GM21737 (cell line): Measurements from ENCODE around the gene ANKMY1.

Experiments
- ATAC-seq: cut with Tn5 transposase; IDR thresholded peaks from one replicate; pipeline ENCODE4 v1.9.1; 2021; ENCODE audit warnings: mild to moderate bottlenecking, moderate library complexity; ENCODE audit not compliant: unreplicated experiment

The ANKMY1 gene

DNA sequence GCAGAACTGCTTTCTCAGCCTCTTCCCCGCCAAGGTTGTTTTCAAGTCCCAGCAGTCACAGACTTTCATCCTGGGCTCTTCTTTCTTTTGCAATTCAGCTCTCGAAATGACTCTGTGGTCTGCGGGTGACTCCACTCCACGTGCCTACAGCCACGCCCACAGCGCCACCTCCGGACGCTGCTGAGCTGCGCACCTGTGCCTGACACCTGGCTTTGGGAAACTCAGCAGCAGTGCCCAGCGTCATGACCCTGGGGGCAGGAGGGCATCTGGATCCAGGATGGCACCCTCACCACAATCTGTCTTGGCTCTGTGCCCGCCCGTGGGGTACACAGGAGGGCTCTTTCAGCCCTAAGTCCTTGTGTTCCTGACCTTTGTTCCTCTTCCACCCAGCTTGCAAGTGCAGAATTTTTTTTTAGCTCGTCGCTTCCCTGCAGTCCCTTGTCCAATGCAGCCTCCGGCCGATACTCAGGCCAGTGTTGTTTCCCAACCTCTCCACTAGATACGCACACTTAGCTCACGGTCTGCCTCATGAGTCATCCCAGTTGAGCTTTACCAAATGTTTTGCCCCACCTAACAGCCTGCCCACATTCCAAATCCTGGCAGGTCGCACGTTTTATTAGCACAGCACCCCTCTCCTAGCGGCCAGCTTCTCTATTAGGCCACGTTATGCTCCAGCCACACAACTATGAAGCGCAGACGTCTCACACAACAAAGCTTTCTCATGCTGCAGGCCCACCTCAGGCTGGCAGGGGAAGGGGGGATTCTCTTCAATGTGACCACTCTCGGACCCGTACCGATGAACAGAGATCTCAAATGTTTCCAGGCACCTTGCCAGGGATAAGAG lies 22.2 kb upstream of the ANKMY1 start:
- no peak for ATAC-seq

DNA sequence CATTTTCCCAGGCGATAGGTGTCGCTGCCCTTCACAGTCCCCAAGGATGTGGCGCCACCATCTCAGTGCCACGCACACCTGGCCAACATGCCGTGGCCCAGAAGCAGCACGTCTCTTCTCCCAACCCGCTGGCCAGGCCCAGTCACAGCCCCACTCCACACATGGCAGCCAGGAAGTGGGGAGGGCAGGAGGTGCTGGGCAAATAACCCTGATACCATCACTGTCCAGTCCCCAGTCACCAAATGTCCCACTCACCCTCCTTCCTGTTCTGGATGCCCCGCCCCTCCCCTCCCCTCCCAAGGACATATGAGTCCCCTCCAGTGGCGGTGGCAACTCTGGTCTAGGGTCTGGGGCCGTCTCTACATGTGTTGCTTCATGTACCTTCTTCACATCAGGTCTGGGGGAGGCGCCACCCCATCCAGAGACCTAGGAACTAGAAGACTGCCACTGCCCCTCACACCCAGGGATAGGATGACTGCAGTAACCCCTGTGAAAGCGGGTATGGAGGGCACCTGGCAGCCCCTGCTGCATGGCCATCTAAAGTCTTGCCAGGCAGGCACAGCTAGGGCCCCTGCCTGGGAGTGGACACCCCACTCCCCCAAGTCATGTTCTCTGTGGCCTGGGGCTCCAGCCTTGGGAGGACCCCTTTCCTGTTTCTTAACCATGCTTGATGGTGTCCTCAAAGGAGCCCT lies 21.4 kb upstream of the ANKMY1 start:
- no peak for ATAC-seq

DNA sequence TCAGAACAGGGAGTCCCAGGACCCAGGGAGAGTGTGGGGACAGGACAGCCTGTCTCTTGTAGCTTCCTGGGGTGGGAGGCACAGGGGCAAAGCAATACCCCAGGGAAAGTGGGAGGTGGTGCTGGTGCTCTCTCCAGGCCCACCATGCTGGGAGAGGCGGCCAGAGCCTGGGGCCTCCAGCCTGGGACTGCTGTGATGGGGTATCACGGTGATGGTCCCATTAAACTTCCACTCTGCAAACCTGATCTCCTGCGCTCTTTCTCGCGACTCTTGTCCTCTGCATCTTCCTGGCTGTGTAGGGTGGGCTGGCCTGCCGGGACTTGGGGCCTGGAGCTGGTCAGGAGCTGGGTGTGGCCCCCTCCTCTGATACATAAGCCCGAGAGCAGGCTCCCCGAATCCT lies 20.7 kb upstream of the ANKMY1 start:
- no peak for ATAC-seq

DNA sequence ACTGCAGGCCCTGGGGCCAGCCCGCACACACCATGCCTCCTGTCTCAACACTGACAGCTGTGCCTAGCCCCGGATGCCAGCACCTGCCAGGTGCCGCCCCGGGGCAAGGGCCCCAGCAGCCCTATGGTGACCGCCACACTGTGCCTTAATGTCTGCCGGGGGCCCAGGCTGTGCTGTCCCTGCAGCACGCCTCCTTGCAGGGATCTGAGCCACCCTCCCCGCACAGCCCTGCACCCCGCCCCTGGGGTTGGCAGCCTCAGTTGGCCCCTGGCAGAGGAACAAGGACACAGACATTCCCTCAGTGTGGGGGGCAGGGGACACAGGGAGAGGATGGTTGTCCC lies 20.3 kb upstream of the ANKMY1 start:
- no peak for ATAC-seq

DNA sequence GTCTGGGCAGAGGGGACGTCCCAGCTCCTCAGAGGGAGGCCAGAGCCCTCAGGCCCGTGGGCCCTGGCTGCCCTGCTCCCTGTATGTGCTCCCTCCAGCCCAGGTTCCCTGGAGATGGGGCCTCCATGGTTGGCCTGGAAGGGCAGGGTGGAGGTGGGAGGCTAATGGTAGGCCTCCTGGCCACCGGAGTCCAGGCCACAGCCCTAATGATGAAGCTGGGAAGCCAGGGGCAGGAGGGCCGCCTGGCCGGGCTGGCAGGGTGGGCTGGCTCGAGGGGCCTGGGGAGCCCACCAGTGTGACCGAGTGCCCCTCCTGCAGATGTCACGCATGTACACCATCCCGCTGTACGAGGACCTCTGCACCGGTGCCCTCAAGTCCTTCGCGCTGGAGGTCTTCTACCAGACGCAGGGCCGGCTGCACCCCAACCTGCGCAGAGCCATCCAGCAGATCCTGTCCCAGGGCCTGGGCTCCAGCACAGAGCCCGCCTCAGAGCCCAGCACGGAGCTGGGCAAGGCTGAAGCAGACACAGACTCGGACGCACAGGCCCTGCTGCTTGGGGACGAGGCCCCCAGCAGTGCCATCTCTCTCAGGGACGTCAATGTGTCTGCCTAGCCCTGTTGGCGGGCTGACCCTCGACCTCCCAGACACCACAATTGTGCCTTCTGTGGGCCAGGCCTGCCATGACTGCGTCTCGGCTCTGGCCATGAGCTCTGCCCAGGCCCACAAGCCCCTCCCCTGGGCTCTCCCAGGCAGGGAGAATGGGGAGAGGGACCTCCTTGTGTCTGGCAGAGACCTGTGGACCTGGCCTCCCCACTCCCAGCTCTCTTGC lies 19.7 kb upstream of the ANKMY1 start:
- no peak for ATAC-seq

DNA sequence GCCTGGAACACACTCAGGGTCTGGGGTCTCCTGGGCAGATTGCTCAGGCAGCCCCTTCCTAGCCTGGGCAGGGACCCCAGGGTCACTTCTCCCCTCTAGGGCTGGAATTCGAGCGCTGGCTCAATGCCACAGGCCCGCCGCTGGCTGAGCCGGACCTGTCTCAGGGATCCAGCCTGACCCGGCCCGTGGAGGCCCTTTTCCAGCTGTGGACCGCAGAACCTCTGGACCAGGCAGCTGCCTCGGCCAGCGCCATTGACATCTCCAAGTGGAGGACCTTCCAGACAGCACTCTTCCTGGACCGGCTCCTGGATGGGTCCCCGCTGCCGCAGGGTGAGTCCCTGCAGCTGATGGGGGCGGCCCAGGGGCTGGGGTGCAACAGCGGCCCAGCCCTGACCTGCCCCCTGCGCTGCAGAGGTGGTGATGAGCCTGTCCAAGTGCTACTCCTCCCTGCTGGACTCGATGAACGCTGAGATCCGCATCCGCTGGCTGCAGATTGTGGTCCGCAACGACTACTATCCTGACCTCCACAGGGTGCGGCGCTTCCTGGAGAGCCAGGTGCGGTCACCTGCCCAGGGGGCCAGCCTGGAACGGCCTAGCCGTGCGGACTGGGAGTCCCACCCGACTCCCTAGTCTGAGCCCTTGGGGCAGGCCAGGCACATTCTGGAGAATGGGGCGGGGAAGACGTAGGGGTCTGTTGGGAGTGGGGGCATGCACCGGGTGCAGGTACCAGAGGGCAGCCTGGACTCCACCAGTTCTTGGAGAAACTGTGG lies 18.8 kb upstream of the ANKMY1 start:
- no peak for ATAC-seq

DNA sequence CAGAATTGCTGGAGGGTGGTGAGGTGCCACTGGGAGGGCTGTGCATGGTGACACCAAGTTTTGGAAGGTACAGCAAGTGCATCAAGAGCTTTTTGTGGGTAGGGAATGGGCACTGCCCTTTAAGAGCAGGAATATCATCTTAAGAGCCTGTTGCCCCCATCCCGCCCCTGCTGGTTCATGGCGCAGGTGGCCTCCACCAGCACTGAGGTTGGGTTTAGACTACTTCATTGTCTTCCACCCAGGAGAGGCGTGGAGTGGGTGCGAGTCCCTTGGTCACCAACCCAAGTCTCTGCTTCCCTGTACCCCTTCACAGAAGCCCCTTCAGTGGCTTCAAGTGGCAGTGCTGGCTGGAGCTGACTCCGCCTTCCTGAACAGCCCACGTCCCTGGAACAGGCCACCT lies 18.2 kb upstream of the ANKMY1 start:
- no peak for ATAC-seq

DNA sequence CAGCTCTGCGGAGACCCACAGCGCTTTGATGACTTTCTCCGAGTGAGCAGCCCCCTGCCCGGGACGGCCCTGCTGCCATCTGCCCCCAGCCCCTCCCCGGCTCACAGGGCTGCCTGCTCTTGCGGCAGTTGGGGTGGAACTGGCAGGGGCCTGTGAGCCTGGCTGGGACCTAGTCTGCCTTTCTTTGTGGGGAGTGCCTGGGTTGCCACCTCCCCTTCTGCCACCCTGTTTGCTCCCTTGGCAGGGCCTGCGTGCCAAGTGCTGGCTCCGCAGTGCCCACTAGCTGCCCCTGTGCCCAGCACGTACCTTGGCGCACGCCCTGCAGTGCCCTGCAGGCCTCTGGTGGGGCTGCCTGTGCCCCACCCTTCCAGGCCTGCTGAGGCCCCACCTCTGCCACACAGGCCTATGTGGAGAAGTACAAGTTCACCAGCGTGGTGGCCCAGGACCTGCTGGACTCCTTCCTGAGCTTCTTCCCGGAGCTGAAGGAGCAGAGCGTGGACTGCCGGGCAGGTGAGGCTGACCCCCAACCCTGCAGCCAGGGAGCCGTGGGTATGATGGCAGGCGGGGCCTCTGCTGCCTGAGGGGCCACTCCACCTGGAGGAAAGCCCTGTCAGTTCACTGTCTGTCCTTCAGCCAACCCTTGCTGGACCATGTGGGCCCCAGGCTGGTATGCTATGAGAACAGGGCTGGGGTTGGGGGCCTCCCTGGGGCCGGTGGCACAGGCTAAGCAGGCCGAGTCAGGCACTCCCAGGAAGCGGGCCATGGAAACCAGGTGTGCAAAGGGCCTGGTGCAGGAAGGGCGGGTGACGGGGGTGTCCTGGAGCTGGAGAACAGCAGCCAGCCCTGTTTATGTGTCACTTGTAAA lies 17.5 kb upstream of the ANKMY1 start:
- ATAC-seq = no peak

DNA sequence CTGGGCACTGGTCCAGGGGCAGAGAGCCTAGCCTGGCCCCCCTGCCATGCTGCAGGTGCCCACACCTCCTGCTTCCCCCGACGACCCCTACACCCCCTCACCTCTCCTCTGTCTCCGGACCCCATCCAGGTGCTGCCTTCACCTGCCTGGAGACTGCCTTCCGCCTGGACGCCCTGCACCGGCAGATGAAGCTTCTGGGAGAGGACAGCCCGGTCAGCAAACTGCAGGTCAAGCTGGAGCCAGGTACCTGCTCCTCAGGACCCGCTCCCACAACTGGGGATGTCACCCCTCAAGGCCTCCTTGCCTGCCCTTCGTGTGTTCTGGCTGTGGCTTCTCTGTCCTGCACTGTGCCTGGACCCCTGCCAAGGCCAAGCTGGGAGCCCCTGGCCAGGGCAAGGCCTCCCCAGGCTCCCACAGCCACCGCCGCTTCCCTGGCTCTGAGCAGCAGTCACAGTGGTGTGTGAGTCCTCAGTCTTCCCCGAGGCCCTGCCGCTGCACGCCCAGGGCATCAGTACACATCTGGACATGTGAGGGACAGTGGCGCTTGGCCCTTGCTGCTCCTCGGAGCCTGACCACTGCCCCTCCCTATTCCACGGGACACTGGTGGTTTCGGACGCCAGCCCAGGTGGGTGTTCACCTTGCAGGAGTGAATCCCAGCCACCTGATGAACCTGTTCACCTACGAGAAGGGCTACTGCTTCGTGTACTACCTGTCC lies 16.8 kb upstream of the ANKMY1 start:
- no peak for ATAC-seq

DNA sequence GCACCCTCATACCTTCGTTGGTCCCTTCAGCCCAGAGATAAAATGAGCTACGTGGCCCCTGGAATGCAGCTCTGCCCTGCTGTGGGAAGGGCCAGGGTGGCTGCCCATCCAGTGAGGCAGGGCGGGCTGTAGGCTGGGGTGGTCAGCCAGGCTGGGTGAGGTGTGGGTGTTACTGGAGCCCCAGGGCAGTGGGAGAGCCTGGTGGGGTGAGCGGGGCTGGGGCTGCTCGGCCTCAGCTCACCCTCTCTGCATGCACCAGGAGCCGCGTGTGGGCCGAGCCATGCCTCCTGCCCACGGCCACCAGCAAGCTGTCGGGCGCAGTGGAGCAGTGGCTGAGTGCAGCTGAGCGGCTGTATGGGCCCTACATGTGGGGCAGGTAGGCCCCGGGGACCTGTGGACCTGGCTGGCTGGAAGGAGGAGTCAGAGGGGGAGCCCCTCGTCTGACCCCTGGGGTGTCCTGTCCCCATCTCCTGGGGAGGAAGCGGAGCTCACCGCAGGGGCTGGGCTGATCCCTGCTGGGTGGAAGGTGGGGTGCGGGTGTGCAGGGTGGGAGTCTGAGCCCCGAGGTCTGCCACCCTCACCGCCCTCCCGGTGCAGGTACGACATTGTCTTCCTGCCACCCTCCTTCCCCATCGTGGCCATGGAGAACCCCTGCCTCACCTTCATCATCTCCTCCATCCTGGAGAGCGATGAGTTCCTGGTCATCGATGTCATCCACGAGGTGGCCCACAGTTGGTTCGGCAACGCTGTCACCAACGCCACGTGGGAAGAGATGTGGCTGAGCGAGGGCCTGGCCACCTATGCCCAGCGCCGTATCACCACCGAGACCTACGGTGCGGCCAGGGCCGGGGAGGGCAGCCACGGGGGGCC lies 16.0 kb upstream of the ANKMY1 start:
- ATAC-seq = no peak

DNA sequence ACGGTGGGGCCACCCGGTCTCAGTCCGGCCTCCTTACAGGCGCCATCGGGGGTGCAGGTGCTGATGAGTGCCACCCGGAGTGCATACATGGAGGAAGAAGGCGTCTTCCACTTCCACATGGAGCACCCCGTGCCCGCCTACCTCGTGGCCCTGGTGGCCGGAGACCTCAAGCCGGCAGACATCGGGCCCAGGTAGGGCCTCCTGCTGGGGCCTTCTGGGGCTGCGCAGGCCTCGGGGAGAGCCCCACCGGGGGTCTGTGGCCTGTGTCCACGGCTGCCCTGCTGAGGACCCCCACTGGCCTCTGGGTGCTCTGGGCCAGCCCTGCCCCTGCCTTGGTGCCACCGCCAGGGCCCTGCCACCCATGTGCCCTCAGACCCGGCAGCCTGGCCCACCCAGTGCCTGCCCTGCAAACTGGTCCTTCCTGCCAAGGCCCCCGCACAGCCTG lies 15.3 kb upstream of the ANKMY1 start:
- no peak for ATAC-seq

DNA sequence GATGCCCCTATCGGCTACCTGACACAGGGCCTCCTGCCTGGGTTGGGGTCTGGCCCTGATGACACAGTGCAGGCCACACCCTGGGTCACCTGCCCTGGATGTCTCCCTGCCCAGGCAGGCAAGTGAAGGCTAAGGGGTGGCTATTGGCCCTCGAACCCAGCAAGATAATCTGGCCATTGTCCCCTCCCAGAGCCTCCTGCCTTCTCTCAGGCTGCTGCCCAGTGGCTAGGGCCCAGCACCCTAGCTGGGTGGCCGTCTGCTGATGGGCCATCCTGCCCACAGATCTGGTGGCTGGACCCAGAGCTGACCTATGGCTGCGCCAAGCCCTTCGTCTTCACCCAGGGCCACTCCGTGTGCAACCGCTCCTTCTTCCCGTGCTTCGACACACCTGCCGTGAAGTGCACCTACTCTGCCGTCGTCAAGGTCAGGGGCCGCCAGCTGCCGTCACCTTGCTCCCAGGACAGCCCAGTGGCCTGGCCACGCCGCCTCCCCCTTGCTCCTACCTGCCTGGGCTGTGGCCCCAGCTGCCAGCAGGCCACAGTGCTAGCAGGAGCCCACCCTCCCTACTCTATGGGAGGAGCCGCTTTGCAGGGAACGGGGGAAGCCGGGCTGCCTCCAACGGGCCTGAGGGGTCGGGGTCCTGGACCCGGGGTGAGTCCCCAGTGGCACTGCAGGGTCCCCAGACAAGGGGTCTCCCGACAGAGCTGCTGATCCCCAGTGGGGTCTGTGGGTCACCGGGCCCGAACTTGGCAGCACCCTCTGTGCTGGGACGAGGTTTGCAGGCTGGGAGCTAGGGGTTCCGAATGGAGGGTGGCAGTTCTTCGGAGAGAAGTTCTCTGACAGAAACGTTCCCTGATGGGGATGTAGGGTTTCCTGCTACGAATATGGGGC lies 14.6 kb upstream of the ANKMY1 start:
- no peak for ATAC-seq

DNA sequence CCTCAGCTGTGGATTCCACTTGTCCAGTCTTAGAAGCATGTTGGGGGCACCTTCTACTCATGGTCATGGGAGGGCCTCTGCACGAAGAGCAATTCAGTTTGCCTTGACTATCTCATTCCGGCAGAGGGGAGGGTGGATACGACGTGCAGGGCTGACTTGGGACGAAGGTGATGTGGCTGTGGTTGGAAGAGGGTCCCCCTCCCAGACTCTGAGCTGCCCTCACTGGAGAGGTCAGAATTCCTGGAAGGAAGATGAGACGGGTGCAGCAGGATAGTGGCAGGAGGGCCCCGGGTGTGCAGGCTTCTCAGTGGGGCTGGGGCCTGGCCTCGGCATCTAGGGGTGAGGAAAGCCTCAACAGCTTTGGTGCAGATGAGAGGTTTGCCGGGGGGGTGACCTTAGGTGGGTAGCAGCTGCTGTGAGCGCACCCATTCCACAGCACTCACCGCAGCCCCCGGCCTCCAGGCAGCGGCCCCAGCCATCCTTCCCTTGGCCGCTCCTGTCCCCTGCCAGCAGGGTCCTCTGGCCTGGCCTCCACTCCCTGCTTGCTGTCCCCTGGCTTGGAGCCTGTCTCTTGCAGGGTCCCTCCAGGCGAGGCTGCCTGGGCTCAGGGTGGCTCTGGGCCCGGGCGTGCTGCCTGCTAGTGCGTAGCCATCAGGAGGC lies 13.7 kb upstream of the ANKMY1 start:
- ATAC-seq = no peak

DNA sequence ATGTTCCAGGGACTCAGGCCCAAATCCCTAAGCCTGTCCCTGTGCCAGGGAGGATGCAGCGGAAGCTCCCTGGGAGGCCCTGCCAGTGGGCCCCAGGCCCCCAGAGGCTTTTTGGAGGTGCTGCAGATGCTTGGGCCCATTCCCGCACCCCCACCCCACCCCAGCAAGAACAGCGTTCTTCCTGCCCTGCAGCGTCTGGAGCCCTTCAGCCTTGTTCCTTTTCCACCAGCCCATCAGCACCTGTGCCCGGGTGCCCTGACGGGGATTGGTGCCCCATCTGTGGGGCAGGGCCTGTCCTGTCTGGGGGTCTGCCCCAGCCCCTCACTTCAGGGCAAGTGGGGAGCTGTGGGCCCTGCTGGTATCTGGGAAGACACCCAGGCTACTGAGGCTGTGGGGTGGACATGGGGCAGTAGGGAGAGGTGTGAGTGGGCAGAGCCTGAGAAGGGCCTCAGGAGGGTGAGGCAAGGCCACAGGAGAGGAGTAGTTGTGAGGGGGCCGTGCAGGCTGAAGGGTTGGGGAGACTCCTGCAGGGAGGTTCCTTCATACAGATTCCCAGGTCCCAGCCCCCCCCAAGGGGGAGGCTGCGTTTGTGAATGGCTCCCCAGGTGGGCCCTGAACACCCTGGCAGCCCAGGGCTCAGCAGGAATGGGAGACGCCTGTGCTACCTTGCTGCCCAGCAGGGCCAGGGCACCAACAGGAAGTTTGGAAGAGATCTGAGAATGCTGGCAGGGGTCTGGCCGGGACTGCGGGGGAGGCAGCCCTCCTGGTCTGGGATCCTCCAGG lies 12.9 kb upstream of the ANKMY1 start:
- ATAC-seq = no peak

DNA sequence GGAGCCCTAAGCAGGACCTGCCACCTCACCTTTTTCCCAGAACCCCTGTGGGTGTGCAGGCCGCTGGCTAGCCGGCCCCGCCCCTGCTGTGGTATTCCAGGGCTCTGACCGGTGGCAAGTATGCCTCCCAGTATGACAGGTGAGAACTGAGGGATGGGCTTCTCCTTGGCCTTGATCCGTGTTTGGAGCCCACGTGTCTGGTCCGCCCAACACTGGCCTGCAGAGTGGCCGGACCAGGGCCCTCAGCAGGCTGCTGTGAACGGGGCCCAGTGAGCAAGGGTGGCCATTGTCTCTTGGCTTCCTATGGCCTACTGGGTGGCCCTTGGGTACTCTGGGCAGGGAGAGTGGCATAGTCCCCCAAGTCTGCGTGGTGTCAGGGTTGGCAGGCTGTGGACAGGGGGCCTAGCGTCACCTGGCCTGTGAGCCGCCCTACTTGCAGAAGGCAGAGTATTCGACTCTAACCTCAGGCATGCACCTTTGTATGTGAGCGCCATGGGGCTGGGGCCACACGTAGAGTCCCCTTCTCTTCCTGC lies 12.3 kb upstream of the ANKMY1 start:
- no peak for ATAC-seq

DNA sequence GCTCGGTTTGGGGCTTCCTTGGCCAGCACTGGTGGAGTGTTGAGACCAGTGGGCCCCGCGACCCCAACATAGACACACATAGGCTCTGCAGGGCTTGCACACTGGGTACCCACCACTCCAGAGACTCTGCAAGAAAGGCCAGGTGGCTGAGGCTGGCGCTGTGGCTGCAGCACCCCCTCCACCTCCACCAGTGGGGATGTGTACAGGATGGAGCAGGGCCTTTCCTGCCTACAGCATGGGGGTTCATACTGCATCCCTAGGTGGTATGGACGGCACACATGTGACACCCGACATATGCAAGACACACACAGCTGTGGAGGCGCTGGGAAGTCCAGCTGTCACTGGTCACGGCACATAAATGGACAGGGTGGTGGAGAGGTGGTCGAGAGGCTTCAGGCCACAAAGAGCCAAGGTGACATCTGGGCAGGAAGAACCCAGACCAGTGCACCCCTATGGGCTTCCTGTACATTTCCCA lies 11.8 kb upstream of the ANKMY1 start:
- ATAC-seq = no peak
